ENCODE results near the gene PAM.

GRCh38 chr5:102720969-102721368 lies 34.1 kb upstream of the PAM start:
- TF ChIP-seq CTCF (IDR thresholded peaks at IDR 0.05) (no peak), POLR2A (IDR thresholded peaks at IDR 0.05) (no peak)

Measured in testis (tissue), 2 donors.